ENCODE data around the gene TFAP2E. TPM values are rescaled to one million over a fixed set of nuclear protein-coding genes. Genes with fewer than 3 reads are reported as not detected.

The TFAP2E gene
- total and polyA plus RNA-seq, 2 experiments from 2014 or later, result 0.81 TPM; not detected in 1

DNA sequence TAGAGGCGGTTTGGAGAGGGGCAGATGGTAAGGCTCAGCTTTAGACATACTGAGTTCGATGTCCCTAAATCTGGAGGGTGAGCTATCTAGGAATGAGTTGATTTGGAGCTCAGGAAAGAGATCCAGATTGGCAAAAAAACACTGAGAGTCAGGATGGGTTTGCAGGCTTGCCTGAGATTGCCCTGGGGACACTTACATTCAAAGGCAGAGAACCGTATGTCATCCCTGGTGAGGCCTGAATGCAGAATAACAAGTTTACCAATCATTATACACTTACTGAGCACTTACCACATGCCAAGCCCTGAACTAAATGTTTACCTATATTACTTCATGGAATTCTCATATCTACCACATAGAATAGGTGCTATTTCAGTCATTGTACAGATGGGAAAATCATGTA lies 27.5 kb downstream of the TFAP2E start:
- H2AFZ ChIP-seq, result no peak overlapping the region
- no peak overlapping the region for H3K4me2 ChIP-seq
- H3K27ac ChIP-seq, result no peak overlapping the region
- H4K20me1 ChIP-seq (ENCODE audit: insufficient read depth, poor library complexity, severe bottlenecking), result no peaks in the 10 kb centered on the region
- no peaks in the 10 kb centered on the region for H3K4me1 ChIP-seq (ENCODE audit: insufficient read depth)
- no peaks in the 10 kb centered on the region for H3K36me3 ChIP-seq (replicated peaks; ENCODE audit: insufficient read depth, low read depth)
- no peaks in the 10 kb centered on the region for H3K9me3 ChIP-seq (ENCODE audit: low read depth)
- WGBS (ENCODE audit: low lambda C conversion rate, missing lambda C conversion rate), result 88% methylated on average over 3 of the region's 3 CpGs
- no peaks in the 10 kb centered on the region for H3K79me2 ChIP-seq
- TF ChIP-seq EZH2phosphoT487 (IDR thresholded peaks at IDR 0.05; ENCODE audit: low read depth, severe bottlenecking, unreplicated experiment) (no peak), EZH2 (IDR thresholded peaks at IDR 0.05; ENCODE audit: borderline replicate concordance) (no peak), CTCF (IDR thresholded peaks at IDR 0.05; ENCODE audit: poor library complexity) (no peak)
- no peak for DNase-seq (ENCODE audit: low spot score)
- no peaks in the 10 kb centered on the region for H3K9me2 ChIP-seq (replicated peaks; ENCODE audit: insufficient read depth)
- H3K27me3 ChIP-seq, result no peaks in the 10 kb centered on the region
- no peak overlapping the region for H3K4me3 ChIP-seq

- H4K20me1 ChIP-seq (ENCODE audit: insufficient read depth, poor library complexity, severe bottlenecking), result no peaks in the 10 kb centered on the region
- 36% methylated on average over 3 of the region's 3 CpGs for WGBS (ENCODE audit: low lambda C conversion rate, missing lambda C conversion rate)
- no peaks in the 10 kb centered on the region for H3K27me3 ChIP-seq
- H3K4me3 ChIP-seq, result no peak overlapping the region
- H3K9me3 ChIP-seq (ENCODE audit: low read depth), result no peaks in the 10 kb centered on the region
- H3K4me2 ChIP-seq, result no peak overlapping the region
- H3K79me2 ChIP-seq, result peaks cover 7% of the 10 kb centered on the region
- no peaks in the 10 kb centered on the region for H3K9me2 ChIP-seq (replicated peaks; ENCODE audit: insufficient read depth)
- H3K27ac ChIP-seq, result no peak overlapping the region
- no peaks in the 10 kb centered on the region for H3K4me1 ChIP-seq (ENCODE audit: insufficient read depth)
- H2AFZ ChIP-seq, result no peak overlapping the region
- DNase-seq (ENCODE audit: low spot score), result no peak
- H3K36me3 ChIP-seq (replicated peaks; ENCODE audit: insufficient read depth, low read depth), result no peaks in the 10 kb centered on the region
- no peak for TF ChIP-seq CTCF (IDR thresholded peaks at IDR 0.05; ENCODE audit: poor library complexity)
- no peak for TF ChIP-seq EZH2phosphoT487 (IDR thresholded peaks at IDR 0.05; ENCODE audit: low read depth, severe bottlenecking, unreplicated experiment)
Observed at GRCh38 chr1:35603468-35603867, 30.4 kb downstream of the TFAP2E start.

GRCh38 chr1:35603941-35604340 lies 30.8 kb downstream of the TFAP2E start:
- no peak overlapping the region for H3K4me3 ChIP-seq
- H3K79me2 ChIP-seq, result peaks cover 7% of the 10 kb centered on the region
- H3K27me3 ChIP-seq, result no peaks in the 10 kb centered on the region
- DNase-seq (ENCODE audit: low spot score), result no peak
- TF ChIP-seq EZH2phosphoT487 (IDR thresholded peaks at IDR 0.05; ENCODE audit: low read depth, severe bottlenecking, unreplicated experiment) (no peak), EZH2 (IDR thresholded peaks at IDR 0.05; ENCODE audit: borderline replicate concordance) (no peak), CTCF (IDR thresholded peaks at IDR 0.05; ENCODE audit: poor library complexity) (no peak)
- 65% methylated on average over 4 of the region's 4 CpGs for WGBS (ENCODE audit: low lambda C conversion rate, missing lambda C conversion rate)
- H3K36me3 ChIP-seq (replicated peaks; ENCODE audit: insufficient read depth, low read depth), result no peaks in the 10 kb centered on the region
- no peaks in the 10 kb centered on the region for H3K4me1 ChIP-seq (ENCODE audit: insufficient read depth)
- no peak overlapping the region for H2AFZ ChIP-seq
- no peak overlapping the region for H3K27ac ChIP-seq
- no peaks in the 10 kb centered on the region for H3K9me2 ChIP-seq (replicated peaks; ENCODE audit: insufficient read depth)
- H4K20me1 ChIP-seq (ENCODE audit: insufficient read depth, poor library complexity, severe bottlenecking), result no peaks in the 10 kb centered on the region
- H3K9me3 ChIP-seq (ENCODE audit: low read depth), result no peaks in the 10 kb centered on the region
- no peak overlapping the region for H3K4me2 ChIP-seq
